Mesenchymal stem cell (in vitro differentiated cells and primary cell): ENCODE measurements around the gene RBM15B.

Source experiments
- DNase-seq: peaks from one replicate; pipeline ENCODE4 v3.0.0-alpha.2; 2013
- H2AFZ ChIP-seq: one replicate; pipeline ENCODE4 v1.6.1; 2013; ENCODE audit warnings: low read depth, mild to moderate bottlenecking, control low read depth, inconsistent platforms, low read length, moderate library complexity
- H2AK5ac ChIP-seq: 2 replicates; pipeline ENCODE4 v1.6.1; 2013; ENCODE audit warnings: low read length, moderate library complexity, mild to moderate bottlenecking, inconsistent platforms; ENCODE audit not compliant: severe bottlenecking
- H2BK120ac ChIP-seq: one replicate; pipeline ENCODE4 v1.6.1; 2013; ENCODE audit warnings: low read depth, mild to moderate bottlenecking, inconsistent platforms, low read length, moderate library complexity
- H2BK12ac ChIP-seq, 2 experiments: one replicate each; pipeline ENCODE4 v1.6.1; 2013; ENCODE audit warnings: inconsistent platforms in 2 of 2, low read length in 2 of 2, mild to moderate bottlenecking in 2 of 2, moderate library complexity in 2 of 2, control low read depth in 1 of 2
- H2BK15ac ChIP-seq: one replicate; pipeline ENCODE4 v1.6.1; 2013; ENCODE audit warnings: mild to moderate bottlenecking, low read depth, inconsistent platforms; ENCODE audit not compliant: poor library complexity, severe bottlenecking
- H2BK5ac ChIP-seq: 2 replicates; pipeline ENCODE4 v1.6.1; 2013; ENCODE audit warnings: low read depth, mild to moderate bottlenecking, low read length, control low read depth, inconsistent platforms; ENCODE audit not compliant: poor library complexity, severe bottlenecking
- H3K14ac ChIP-seq, 2 experiments: one replicate each; pipeline ENCODE4 v1.6.1; 2013; ENCODE audit warnings: inconsistent platforms in 2 of 2, low read length in 2 of 2, control low read depth in 1 of 2, mild to moderate bottlenecking in 1 of 2, moderate library complexity in 1 of 2
- H3K18ac ChIP-seq, 2 experiments: one replicate each; pipeline ENCODE4 v1.6.1; 2013; ENCODE audit warnings: inconsistent platforms in 2 of 2, low read length in 2 of 2, control low read depth in 1 of 2, low read depth in 1 of 2, mild to moderate bottlenecking in 1 of 2
- H3K23ac ChIP-seq, 2 experiments: one replicate each; pipeline ENCODE4 v1.6.1; 2013; ENCODE audit warnings: inconsistent platforms in 2 of 2, low read length in 2 of 2, mild to moderate bottlenecking in 2 of 2, moderate library complexity in 2 of 2, control low read depth in 1 of 2
- H3K27ac ChIP-seq: 2 replicates; pipeline ENCODE4 v1.5.1; 2013; ENCODE audit warnings: mild to moderate bottlenecking, moderate library complexity, low read length, control low read depth, inconsistent platforms; ENCODE audit not compliant: poor library complexity, severe bottlenecking
- H3K27me3 ChIP-seq, 2 experiments: 2 replicates each; pipeline versions ENCODE4 v1.6.1 to v1.7.0; 2013; ENCODE audit warnings: low read length in 2 of 2, mild to moderate bottlenecking in 2 of 2, moderate library complexity in 2 of 2, control low read depth in 1 of 2, inconsistent platforms in 1 of 2; ENCODE audit not compliant: control insufficient read depth in 1 of 2, insufficient read depth in 1 of 2
- H3K36me3 ChIP-seq, 2 experiments: 2 replicates each; pipeline versions ENCODE4 v1.6.1 to v1.7.0; 2013; ENCODE audit warnings: low read length in 2 of 2, control low read depth in 1 of 2, inconsistent platforms in 1 of 2, low read depth in 1 of 2, mild to moderate bottlenecking in 1 of 2; ENCODE audit not compliant: insufficient read depth in 2 of 2, control insufficient read depth in 1 of 2
- H3K4ac ChIP-seq, 2 experiments: one replicate each; pipeline ENCODE4 v1.6.1; 2013; ENCODE audit warnings: inconsistent platforms in 2 of 2, low read length in 2 of 2, mild to moderate bottlenecking in 2 of 2, moderate library complexity in 2 of 2, control low read depth in 1 of 2, low read depth in 1 of 2
- H3K4me1 ChIP-seq: 2 replicates; pipeline ENCODE4 v1.6.1; 2013; ENCODE audit warnings: low read depth, low read length, control low read depth; ENCODE audit not compliant: control insufficient read depth, insufficient read depth
- H3K4me2 ChIP-seq: 2 replicates; pipeline ENCODE4 v1.6.1; 2013; ENCODE audit warnings: low read length, mild to moderate bottlenecking, inconsistent platforms; ENCODE audit not compliant: poor library complexity, severe bottlenecking
- H3K4me3 ChIP-seq, 2 experiments: 2 replicates each; pipeline versions ENCODE4 v1.5.1 to v1.7.0; 2013; ENCODE audit warnings: low read length in 2 of 2, mild to moderate bottlenecking in 2 of 2, control low read depth in 1 of 2, low read depth in 1 of 2; ENCODE audit not compliant: insufficient read depth in 1 of 2
- H3K79me1 ChIP-seq: replicated peaks from 2 replicates; pipeline ENCODE4 v1.6.1; 2013; ENCODE audit warnings: mild to moderate bottlenecking, control low read depth, low read length, inconsistent platforms; ENCODE audit not compliant: poor library complexity, severe bottlenecking
- H3K9ac ChIP-seq: 2 replicates; pipeline ENCODE4 v1.7.0; 2013; ENCODE audit warnings: mild to moderate bottlenecking, low read length, moderate library complexity
- H3K9me3 ChIP-seq: 2 replicates; pipeline ENCODE4 v1.7.0; 2013; ENCODE audit warnings: mild to moderate bottlenecking, low read length; ENCODE audit not compliant: control insufficient read depth
- H4K8ac ChIP-seq: one replicate; pipeline ENCODE4 v1.6.1; 2013; ENCODE audit warnings: inconsistent platforms, mild to moderate bottlenecking, low read length, moderate library complexity
- H4K91ac ChIP-seq: one replicate; pipeline ENCODE4 v1.6.1; 2013; ENCODE audit warnings: mild to moderate bottlenecking, low read length, inconsistent platforms
- WGBS: methylation state at CpG from one replicate; pipeline ENCODE4 v1.1.7; 2013; ENCODE audit warnings: mixed read lengths; 5-methylcytosine and 5-hydroxymethylcytosine counted together

The RBM15B gene

GRCh38 chr3:51389423-51390183, 1.5 kb upstream of the RBM15B start:
- no peak overlapping the region for H3K27ac ChIP-seq
- no peak overlapping the region for H3K9ac ChIP-seq
- no peak overlapping the region for H3K4me3 ChIP-seq
- peaks cover 4% of the 10 kb centered on the region for H3K79me1 ChIP-seq
- no peak overlapping the region for H3K14ac ChIP-seq
- H3K9me3 ChIP-seq, result no peaks in the 10 kb centered on the region
- no peak overlapping the region for H4K91ac ChIP-seq
- no peak overlapping the region for H3K18ac ChIP-seq
- H3K4me2 ChIP-seq, result no peak overlapping the region
- H2BK15ac ChIP-seq, result no peak overlapping the region
- H3K27me3 ChIP-seq, result no peaks in the 10 kb centered on the region
- peak; percentile 68 for DNase-seq
- H3K4me1 ChIP-seq, result peaks cover 43% of the 10 kb centered on the region
- H2BK12ac ChIP-seq, result no peak overlapping the region
- 88% methylated on average over 6 of the region's 6 CpGs for WGBS
- H2BK120ac ChIP-seq, result no peak overlapping the region
- H3K4ac ChIP-seq, result no peak overlapping the region
- no peak overlapping the region for H4K8ac ChIP-seq
- H2AFZ ChIP-seq, result no peak overlapping the region
- H2BK5ac ChIP-seq, result no peak overlapping the region
- H3K36me3 ChIP-seq, result peaks cover 52 to 59% of the 10 kb centered on the region in 2 experiments
- no peak overlapping the region for H2AK5ac ChIP-seq
- no peak overlapping the region for H3K23ac ChIP-seq

- no peak overlapping the region for H2BK5ac ChIP-seq
- H3K79me1 ChIP-seq, result peaks cover 5% of the 10 kb centered on the region
Observed at GRCh38 chr3:51390246-51391074, 625 bp upstream of the RBM15B start.

GRCh38 chr3:51391566-51392354, 675 bp downstream of the RBM15B start:
- peak; percentile 54 for DNase-seq
- no peaks in the 10 kb centered on the region for H3K27me3 ChIP-seq
- H2BK120ac ChIP-seq, result peak overlapping the region; percentile 89
- H4K8ac ChIP-seq, result peak overlapping the region; percentile 87
- H3K9ac ChIP-seq, result peak overlapping the region; percentile 88
- H3K4me1 ChIP-seq, result peaks cover 50% of the 10 kb centered on the region
- H3K36me3 ChIP-seq, result peaks cover 73 to 77% of the 10 kb centered on the region in 2 experiments
- no peak overlapping the region for H2BK12ac ChIP-seq
- H2AFZ ChIP-seq, result peak overlapping the region; percentile 39
- peak overlapping the region; percentile 79 to 89 for H3K4ac ChIP-seq
- no peak overlapping the region for H2BK15ac ChIP-seq
- H2BK5ac ChIP-seq, result no peak overlapping the region
- peak overlapping the region in 1 of 2 experiments; percentile 96 for H3K14ac ChIP-seq
- 16% methylated on average over 81 of the region's 115 CpGs for WGBS
- H3K4me3 ChIP-seq, result peak overlapping the region; percentile 81 to 83
- no peaks in the 10 kb centered on the region for H3K9me3 ChIP-seq
- H3K23ac ChIP-seq, result peak overlapping the region in 1 of 2 experiments; percentile 89
- peak overlapping the region; percentile 82 for H4K91ac ChIP-seq
- peak overlapping the region; percentile 43 for H3K27ac ChIP-seq
- H3K79me1 ChIP-seq, result peaks cover 12% of the 10 kb centered on the region
- peak overlapping the region; percentile 84 to 91 for H3K18ac ChIP-seq
- peak overlapping the region; percentile 49 for H2AK5ac ChIP-seq
- peak overlapping the region; percentile 62 for H3K4me2 ChIP-seq

More at GRCh38 chr3:51390246-51391074, 625 bp upstream of the RBM15B start:
- H2BK12ac ChIP-seq, result peak overlapping the region in 1 of 2 experiments; percentile 35
- H3K9ac ChIP-seq, result peak overlapping the region; percentile 82
- peak overlapping the region; percentile 24 to 42 for H3K4ac ChIP-seq
- H2BK120ac ChIP-seq, result no peak overlapping the region
- no peak overlapping the region for H4K91ac ChIP-seq
- H3K18ac ChIP-seq, result no peak overlapping the region
- no peak overlapping the region for H2AFZ ChIP-seq
- no peaks in the 10 kb centered on the region for H3K9me3 ChIP-seq
- peaks cover 60 to 68% of the 10 kb centered on the region in 2 experiments for H3K36me3 ChIP-seq
- peak overlapping the region; percentile 74 for H3K4me2 ChIP-seq
- no peak overlapping the region for H2AK5ac ChIP-seq
- peak overlapping the region in 1 of 2 experiments; percentile 57 for H3K14ac ChIP-seq
- no peak overlapping the region for H2BK15ac ChIP-seq
- no peak for DNase-seq
- 52% methylated on average over 29 of the region's 29 CpGs for WGBS
- H4K8ac ChIP-seq, result peak overlapping the region; percentile 67
- H3K4me1 ChIP-seq, result peaks cover 47% of the 10 kb centered on the region
- peak overlapping the region; percentile 66 for H3K27ac ChIP-seq
- H3K4me3 ChIP-seq, result peak overlapping the region; percentile 39 to 81
- H3K27me3 ChIP-seq, result no peaks in the 10 kb centered on the region
- H3K23ac ChIP-seq, result no peak overlapping the region
